Embryonic facial prominence (tissue), 1 donor: ENCODE measurements around the gene ARPC2.
A peak's percentile ranks its signal among the peaks of the same experiment; 100 is the strongest.
"Not testable (repeated sequence)": the region's sequence is repeated elsewhere in the genome, so short reads cannot be mapped to it uniquely, and the experiment has no call there.

ENCODE experiments used
- DNase-seq: peaks from one replicate; pipeline ENCODE4 v3.0.0-alpha.2; 2016; ENCODE audit errors: extremely low spot score

The ARPC2 gene

DNA sequence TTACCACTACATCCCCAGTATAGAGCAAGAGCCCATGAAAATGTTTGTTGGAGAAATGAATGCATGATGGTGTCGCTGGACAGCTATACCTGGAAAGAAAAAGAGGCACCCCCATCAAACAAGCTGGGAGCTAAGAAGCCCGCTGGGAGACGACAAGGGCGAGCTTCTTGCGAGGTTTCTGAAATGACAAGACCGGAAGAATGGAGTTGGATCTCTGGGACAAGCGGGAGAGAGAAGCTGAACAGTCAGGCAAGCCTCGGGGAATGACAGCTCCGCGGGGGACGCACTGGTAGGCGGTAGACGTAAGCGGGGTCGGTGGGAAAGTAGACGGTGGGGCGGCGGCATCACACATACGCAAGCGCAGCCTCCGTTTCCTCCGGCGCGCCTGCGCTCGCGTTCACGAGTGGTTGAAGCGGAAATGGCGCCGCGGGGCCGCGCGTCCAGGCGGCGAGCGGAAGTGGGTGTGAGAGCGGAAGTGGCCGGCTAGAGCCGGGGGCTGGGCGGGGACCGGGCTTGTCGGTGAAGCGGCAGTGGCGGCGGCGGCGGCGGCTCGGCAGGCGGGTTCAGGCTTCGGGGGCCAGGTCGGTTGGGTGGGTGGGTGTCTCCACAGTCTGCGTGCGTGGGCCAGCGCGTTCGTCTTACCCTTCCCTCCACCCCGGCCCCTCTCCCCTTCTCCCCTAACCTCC is at the start of gene ARPC2:
ARPC2 (plus strand) TSS at position 516 of the 686 bp plus-strand sequence. CDS start 282 bp downstream, outside the sequence.
- peak; percentile 85 for DNase-seq

DNA sequence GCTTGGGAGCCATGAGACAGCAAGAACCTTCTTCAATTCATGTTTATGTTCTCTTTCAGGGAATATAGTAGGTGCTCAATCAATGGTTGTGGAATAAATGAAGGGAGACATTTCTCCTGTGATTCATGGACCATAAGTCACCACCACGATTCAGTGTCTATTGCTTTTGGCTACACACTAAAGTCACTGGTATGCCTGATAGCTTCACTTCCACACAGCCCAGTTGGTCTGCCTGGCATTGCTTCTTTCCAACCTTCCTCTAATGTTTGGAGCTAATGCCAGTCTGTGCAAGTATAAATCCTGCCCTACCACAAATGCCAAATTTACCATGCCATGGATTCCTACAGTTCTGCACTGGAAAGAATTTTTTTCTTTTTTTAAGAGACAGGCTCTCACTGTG is 49.0 kb upstream of the ARPC2 start:
- no peak for DNase-seq

DNA sequence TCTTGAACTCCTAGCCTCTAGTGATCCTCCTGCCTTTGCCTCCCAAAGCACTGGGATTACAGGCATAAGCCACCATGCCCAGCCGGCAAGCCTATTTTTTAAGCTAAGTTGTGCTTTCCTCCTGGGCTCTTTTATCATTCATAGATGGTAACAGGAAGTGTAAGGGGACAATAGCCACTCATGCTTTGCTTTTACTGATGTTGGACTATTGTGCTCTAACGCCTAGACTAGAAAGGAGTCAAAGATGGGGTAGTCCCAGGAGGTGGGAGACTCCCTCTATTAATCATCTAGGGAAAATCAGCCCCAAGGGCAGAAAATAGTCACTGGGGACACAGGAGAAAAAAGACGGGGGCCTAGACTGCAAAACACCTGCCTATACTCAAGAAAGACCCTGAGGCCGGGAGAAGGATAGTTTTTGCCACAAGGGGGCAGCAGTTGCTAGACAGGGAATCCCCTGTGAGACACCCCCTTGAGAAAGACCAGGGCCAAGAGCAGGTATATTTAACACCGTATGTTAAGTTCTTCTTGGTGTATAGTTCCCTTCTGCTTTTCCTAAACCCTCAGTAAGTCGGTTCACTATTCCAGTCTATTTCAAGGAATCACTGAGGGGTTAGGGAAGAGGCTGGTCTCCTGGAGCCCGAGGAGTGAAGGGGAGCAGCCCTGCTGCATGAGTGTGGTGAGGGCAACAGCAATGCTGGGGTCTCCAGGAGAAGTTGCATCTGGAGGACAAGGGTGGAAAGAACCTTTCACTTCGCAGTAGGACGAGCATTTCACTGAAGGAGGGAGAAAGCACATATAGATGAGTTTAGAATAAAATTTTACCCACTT is 48.1 kb upstream of the ARPC2 start:
- DNase-seq: no peak

DNA sequence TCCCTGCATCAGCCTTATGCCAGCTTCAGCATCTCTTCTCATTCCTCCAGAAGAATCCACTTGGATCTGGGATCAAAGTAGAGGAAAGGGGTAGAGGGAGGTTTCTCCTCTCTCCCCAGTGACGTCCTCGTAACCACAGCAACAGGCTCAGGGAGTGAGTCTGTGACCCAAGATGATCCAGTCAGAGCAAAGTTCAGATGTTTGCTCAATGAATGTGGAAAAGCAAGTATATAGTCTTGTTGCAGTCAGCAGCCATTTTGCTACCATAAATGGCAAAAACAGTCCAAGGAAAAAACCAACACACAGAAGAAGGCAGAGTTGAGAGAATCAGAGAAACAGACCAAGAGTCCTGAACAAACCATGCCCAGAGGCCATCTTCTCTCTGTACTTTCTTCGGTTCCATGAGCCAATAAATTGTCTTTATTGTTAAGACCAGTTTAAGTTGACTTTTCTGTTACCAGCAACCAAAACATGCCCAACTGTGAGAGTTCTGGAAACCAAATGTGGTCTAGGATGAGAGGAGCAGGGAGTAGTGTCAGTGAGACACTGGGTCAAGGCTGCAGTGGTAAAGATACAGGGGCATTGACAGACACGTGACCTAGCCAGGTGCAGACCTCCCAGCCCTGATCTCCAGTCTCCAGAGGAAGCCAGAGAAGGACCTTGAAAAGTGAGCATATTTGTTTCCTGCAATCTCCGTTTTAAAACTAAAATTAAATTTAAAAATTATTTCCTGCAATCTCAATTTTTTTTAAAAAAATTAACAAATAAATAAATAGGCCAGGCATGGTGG is 47.0 kb upstream of the ARPC2 start:
- DNase-seq: no peak

DNA sequence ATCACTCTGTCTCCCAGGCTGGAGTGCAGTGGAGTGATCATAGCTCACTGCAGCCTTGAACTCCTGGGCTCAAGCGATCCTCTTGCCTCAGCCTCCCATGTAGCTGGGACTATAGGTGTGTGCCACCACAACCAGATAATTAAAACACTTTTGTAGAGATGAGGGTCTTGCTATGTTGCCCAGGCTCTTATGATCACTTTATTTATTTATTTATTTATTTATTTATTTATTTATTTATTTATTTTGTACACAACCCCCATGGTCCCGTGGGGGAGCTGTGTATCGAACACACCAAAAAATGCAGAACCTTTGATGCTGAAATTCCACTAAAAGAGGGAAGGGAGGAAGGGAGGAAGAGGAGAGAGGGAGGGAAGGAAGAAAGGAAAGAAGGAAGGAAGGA is 45.2 kb upstream of the ARPC2 start:
- DNase-seq: not testable (repeated sequence)

DNA sequence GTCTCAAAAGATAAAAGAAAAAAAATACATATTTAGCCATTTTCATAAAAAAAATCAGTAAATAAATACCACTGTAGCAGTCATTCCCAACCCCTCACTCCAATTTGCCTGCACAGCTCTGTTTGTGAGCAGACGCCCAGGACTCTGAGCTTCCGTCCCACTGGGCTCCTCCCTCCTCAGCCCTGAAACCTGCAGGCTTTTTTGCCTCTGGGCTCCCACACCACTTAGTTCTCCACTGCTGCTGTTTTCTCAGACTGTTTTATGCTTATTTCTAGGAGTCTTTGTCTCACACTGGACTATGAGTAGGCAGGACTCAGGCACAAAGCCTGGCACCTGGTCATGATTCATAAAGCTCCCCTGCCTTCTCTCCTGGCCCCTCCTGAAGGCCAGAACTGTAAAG is 44.1 kb upstream of the ARPC2 start:
- no peak for DNase-seq

DNA sequence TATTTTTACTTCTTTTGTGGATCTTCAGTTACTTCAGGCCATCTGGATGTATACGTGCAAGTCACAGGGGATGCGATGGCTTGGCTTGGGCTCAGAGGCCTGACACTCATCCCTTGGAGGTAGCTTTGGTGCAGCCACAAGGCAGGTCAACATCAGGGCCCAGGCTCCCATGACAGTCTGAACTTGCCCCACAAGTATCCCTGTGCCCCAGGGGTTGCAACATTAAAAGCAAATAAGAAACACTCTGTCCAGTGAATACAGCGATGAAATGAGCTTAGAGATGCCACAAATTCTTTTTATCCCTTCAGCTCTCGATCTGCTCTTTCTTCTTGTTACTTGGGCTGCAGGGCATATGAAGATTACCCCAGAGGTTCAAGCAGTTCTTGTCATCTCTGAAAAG is 37.2 kb upstream of the ARPC2 start:
- no peak for DNase-seq

DNA sequence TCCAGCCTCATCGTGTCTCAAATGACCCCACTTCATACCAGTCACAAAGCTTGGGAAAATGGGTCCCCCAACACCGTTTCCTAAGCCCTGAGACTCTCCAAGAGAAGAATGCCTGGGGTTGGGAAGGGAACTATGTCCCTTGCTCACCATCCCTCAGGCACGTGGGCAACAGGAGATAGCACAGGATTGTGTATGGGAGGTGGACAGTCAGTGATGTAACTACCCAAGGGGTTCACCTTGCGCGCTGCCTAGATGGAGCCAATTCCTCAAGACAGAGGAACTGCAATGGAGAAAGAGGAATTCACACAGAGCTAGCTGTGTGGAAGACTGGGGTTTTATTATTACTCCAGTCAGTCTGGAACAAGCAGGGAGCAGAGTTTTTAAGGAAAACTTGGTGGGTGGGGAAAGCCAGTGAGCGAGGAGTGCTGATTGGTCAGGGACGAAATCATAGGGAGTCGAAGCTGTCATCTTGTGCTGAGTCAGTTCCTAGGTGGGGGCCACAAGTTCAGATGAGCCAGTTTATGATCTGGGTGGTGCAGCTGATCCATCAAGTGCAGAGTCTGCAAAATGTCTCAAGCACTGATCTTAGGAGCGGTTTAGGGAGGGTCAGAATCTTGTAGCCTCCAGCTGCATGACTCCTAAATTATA is 36.4 kb upstream of the ARPC2 start:
- no peak for DNase-seq

DNA sequence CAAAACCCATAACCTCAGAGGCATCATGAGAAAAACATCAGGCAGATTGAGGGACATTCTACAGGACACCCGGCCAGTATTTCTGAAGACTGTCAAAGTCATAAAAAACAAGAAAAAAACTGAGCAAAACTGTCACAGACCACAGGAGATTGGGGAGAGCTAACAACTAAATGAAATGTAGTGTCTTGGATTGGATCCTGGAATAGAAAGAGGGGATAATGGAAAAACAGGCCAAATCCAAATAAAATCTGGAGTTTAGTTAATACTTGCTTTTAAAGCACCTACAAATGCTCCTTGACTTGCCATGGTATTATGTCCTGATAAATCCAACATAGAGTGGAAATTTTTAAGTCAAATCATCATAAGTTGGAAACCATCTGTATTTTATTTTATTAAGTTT is 32.7 kb upstream of the ARPC2 start:
- DNase-seq: no peak

DNA sequence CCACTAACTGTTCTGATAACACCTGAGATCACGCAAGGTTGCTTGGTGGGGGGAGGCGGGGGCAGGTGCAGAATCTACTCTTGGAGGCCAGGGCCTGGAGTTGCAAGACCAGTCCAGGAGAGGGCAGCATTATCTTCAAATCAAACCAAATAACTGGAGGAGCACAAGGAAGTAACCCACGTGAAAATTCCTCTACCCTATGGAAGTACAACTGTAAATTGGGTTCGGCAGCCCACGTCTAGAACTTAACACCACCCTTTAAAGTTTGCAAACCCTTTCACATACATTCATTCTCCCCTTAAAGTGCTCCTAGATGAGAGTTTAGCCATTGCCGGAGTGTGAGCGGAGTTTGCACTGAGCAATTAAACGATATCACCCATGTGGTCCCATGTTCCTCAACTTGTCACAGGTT is 30.6 kb upstream of the ARPC2 start:
- peak; percentile 22 for DNase-seq

DNA sequence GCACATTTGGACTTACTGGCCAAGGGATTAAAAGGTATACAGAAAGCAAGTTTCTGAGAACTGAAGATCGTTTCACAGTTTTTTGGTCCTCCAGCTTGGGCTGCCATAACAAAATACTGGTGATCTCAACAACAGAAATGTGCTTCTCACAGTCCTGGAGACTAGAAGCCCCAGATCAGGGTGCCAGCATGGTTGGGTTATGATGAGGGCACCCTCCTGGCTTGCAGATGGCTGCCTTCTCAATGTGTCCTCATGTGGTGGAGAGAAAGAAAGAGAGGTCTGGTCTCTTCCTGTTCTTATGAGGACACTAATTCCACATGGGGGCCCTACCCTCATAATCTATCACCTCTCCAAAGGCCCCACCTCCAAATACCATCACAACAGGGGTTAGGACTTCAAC is 30.1 kb upstream of the ARPC2 start:
- DNase-seq: no peak

DNA sequence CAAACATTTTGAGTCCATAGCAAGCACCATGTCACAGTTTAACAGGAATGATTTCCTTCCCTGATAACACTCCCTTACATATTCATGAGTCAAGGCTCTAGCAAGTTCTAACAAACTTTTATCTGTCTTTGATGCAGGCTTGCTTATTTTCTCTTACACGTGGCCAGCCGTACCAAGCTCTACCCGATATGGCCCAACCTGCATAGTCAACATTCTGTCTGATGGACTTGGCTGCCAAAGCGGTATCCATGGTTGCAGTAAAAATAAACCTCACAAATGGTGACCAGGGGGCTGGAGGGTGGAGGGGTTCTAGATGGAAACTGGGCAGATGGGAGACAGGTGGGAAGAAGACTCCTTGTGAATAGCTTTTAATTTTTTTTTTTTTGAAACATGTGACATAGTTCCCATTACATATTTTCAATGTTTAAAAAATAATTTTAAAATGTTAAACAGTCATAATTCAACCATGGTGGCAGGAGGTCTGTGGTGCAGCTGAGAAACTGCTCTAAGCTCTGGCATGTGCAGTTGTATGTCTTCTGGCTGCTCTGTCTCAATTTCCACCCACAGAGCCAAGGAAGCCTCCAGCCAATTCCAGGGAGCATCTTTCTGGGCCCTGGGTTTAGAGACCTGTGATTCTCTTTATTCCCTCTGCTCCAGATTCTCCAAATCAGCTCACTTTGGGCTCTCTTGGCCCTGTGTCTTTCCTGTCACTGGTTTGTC is 29.5 kb upstream of the ARPC2 start:
- DNase-seq: no peak

DNA sequence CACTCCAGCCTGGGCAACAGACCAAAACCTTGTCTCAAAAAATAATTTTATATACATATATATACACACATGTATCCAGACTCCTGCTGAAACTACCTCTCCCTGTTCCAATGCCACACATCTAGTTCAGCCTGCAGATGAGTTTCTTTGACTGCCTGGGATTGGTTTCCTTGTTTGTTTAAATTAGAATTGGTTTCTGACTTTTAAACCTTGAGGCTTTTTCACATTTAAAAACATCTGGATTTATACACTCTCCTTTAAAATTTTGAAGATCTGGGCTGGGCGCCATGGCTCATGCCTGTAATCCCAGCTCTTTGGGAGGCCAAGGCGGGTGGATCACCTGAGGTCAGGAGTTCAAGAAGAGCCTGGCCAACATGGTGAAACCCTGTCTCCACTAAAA is 28.5 kb upstream of the ARPC2 start:
- no peak for DNase-seq

DNA sequence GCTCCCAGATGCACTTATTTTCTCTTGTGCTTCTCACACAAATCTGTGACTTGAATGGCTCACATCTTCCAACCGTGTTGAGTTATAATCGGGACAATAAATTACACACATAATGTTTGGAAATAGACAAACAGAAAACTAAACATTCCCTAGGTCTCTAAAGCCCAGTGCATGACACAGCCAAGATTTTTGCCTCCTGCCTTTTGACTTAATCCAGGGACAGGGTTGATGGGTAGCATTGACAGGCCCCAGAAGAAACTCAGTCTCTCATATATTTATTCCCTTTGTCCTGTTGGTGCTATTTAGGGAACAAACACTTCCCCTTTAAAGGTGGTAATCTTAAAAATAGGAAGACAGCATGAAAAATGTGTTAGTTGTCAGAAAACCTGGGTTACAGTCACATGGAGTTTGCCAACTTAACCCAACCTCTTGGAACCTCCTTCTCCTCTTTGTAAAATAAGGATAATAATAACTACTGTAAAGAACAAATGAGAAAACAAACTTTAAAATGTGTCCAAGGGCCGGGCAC is 24.0 kb upstream of the ARPC2 start:
- no peak for DNase-seq

DNA sequence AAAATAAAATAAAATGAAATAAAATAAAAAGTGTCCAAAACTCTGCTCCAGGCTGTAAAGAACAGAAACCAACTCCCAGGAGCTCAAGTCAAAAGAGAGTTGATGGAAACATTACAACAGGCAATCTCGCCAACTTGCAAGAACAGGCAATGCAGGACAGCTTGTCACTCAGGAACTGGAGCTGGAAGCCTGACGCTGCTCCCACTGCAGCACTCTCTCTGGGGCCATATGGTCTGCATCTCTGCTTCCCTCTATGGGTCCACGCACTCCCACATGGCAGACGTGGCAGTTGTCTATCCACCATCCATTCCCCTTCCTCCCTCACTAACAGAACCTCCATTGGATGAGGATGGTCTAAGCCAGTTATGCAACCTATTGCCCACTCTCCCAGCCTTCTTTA is 23.3 kb upstream of the ARPC2 start:
- no peak for DNase-seq

DNA sequence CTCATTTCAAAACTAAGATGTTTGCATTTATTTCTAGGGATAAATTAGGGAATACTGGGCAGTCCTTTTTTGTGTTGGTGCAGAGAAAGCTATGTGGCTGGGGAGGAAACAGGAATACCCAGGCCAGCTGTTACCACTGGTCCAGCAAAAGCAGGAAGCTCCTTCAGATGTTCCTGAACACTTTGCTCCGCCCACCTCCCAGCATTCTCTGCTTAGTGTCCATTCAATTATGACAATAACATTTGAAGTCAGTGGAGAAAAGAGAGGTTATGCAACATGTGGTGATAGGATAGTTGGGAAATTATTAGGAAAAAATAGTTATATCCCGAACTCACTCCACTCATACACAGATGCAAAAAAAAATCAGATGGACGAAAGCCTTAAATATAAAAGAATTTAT is 22.1 kb upstream of the ARPC2 start:
- no peak for DNase-seq

DNA sequence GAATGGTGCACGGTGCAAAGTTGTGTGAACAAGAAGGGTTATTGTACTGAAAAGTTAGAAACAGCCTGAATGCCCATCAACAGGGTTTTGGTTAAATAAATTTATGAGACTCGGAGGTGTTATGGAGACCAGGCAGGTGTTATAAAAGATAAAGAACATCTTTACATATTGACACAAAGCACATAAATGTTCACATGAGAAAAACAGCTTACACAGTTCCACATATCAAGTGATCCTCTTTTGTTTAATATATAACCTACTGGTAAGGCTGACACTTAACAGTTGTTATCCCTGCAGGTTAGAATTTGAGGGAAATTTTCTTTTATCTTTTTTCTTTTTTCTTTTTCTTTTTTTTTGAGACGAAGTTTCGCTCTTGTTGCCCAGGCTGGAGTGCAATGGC is 20.0 kb upstream of the ARPC2 start:
- DNase-seq: no peak

DNA sequence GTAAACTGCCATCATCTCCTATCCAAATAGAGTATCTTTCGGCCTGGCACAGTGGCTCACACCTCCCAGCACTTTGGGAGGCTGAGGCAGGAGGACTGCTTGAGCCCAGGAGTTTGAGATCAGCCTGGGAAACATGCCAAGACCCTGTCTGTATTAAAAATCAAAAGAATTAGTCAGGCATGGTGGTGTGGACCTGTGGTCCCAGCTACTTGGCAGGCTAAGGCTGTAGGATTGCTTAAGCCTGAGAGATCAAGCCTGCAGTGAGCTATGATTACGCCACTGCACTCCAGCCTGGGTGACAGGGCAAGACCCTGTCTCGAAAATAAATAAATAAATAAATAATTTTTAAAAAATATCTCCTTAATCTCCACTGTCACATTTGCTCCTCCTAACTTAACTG is 14.7 kb upstream of the ARPC2 start:
- DNase-seq: no peak

DNA sequence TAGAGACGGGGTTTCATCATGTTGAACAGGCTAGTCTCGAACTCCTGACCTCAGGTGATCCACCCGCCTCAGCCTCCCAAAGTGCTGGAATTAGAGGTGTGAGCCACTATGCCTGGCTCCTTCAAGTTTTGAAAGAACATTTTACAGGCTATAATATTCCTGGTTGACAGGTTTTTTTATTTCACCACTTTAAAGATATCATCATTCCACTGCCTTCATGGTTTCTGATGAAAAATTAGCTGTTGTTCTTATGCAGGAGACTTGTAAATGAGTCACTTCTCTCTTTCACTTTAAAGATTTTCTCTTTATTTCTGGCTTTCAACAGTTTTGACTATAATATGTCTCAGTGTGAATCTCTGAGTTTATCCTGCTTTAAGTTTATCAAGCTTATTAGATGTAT is 7.9 kb upstream of the ARPC2 start:
- no peak for DNase-seq

DNA sequence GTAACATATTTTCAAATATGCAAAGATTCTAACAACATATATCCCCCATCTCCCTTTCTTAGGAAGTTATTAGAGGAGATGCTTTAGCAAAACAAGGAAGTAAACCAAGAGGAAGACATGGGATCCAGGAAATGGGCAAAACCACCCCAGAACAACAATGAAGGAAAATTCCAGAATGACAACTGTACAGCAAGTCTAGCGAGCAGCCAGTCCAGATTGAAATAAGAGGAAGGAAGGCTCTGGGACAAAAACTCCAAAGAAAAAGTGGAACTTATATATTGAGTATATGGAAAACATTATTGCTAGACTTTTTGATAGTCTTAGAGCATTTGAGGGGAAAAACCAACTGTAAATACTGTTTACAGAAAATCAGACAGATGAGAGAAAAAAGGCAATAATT is 2.9 kb upstream of the ARPC2 start:
- no peak for DNase-seq

DNA sequence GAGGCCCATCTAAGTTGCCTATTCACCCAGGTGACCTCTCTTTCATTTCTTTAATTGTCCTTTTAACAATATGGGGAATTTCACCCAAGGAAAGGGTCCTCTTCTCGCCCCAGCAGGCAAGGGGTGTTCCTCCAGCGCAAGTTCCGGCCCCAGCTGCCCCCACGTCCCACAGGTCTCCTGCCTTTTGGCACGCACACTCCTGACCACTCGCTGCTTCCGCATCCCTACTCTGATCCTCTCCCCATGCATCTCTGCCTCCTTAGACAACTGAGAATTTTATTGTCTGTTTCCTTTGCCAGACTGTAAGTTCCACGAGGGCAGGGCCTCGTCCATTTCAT is 684 bp upstream of the ARPC2 start:
- DNase-seq: no peak
